Measurements from ENCODE around the gene ZNF385B. TPM values are rescaled to one million over a fixed set of nuclear protein-coding genes. Genes with fewer than 3 reads are reported as not detected.
A peak's percentile ranks its signal among the peaks of the same experiment; 100 is the strongest.

ZNF385B gene
- total and polyA plus RNA-seq, 4 donors, result 3.0 to 7.2 (median 3.9) TPM

- Histone ChIP-seq H3K4me3 (ENCODE audit: low read depth in 1 of 3, low read length in 3 of 3) (no peak overlapping the region), H3K4me1 (ENCODE audit: control insufficient read depth in 4 of 4, insufficient read depth in 4 of 4, low read length in 3 of 4) (peaks cover 0 to under 1% (median 0%) of the 10 kb centered on the region in 4 donors), H3K27me3 (ENCODE audit: control insufficient read depth in 4 of 4, insufficient read depth in 4 of 4, low read length in 3 of 4) (no peaks in the 10 kb centered on the region), H3K9me3 (ENCODE audit: control insufficient read depth in 4 of 4, low read length in 3 of 4) (no peaks in the 10 kb centered on the region), H3K27ac (ENCODE audit: low read depth in 1 of 2, low read length in 2 of 2) (peak overlapping the region in 1 of 2 donors; percentile 45), H3K36me3 (ENCODE audit: control insufficient read depth in 4 of 4, insufficient read depth in 3 of 4, low read depth in 1 of 4, low read length in 3 of 4) (no peaks in the 10 kb centered on the region), H3K9ac (ENCODE audit: low read depth in 1 of 2, low read length in 2 of 2) (peak overlapping the region; percentile 23 to 50)
- WGBS, result 53% methylated on average over 4 of the region's 4 CpGs
- DNase-seq (ENCODE audit: low spot score), result no peak
- TF ChIP-seq RXRA (IDR thresholded peaks at IDR 0.05) (peak; percentile 6 to 15), RAD21 (IDR thresholded peaks at IDR 0.05) (peak in 1 of 2 donors; percentile 4), HNF4A (conservative IDR thresholded peaks at IDR 0.05) (peak; percentile 32 to 46), JUND (IDR thresholded peaks at IDR 0.05) (peak in 1 of 2 donors; percentile 30), SP1 (IDR thresholded peaks at IDR 0.05) (peak; percentile 40), EGR1 (IDR thresholded peaks at IDR 0.05; ENCODE audit: low read depth in 2 of 2) (no peak), ZBTB33 (IDR thresholded peaks at IDR 0.05) (no peak), ATF3 (IDR thresholded peaks at IDR 0.05) (peak; percentile 12), REST (IDR thresholded peaks at IDR 0.05) (no peak), YY1 (IDR thresholded peaks at IDR 0.05) (peak; percentile 58)
Observed at GRCh38 chr2:179837408-179837807, 24.0 kb downstream of the ZNF385B start.

- Histone ChIP-seq H3K4me1 (ENCODE audit: control insufficient read depth in 4 of 4, insufficient read depth in 4 of 4, low read length in 3 of 4) (no peaks in the 10 kb centered on the region), H3K9ac (ENCODE audit: low read depth in 1 of 2, low read length in 2 of 2) (no peak overlapping the region), H3K4me3 (ENCODE audit: low read depth in 1 of 3, low read length in 3 of 3) (no peak overlapping the region), H3K9me3 (ENCODE audit: control insufficient read depth in 4 of 4, low read length in 3 of 4) (no peaks in the 10 kb centered on the region), H3K27ac (ENCODE audit: low read depth in 1 of 2, low read length in 2 of 2) (no peak overlapping the region), H3K27me3 (ENCODE audit: control insufficient read depth in 4 of 4, insufficient read depth in 4 of 4, low read length in 3 of 4) (no peaks in the 10 kb centered on the region), H3K36me3 (ENCODE audit: control insufficient read depth in 4 of 4, insufficient read depth in 3 of 4, low read depth in 1 of 4, low read length in 3 of 4) (no peaks in the 10 kb centered on the region)
- WGBS, result 95% methylated on average over 3 of the region's 3 CpGs
- no peak for TF ChIP-seq HNF4G (IDR thresholded peaks at IDR 0.05)
- DNase-seq (ENCODE audit: low spot score), result no peak
Observed at GRCh38 chr2:179830043-179830787, 31.2 kb downstream of the ZNF385B start.

- Histone ChIP-seq H3K27me3 (ENCODE audit: control insufficient read depth in 4 of 4, insufficient read depth in 4 of 4, low read length in 3 of 4) (no peaks in the 10 kb centered on the region), H3K4me1 (ENCODE audit: control insufficient read depth in 4 of 4, insufficient read depth in 4 of 4, low read length in 3 of 4) (no peaks in the 10 kb centered on the region), H3K9ac (ENCODE audit: low read depth in 1 of 2, low read length in 2 of 2) (no peak overlapping the region), H3K4me3 (ENCODE audit: low read depth in 1 of 3, low read length in 3 of 3) (no peak overlapping the region), H3K36me3 (ENCODE audit: control insufficient read depth in 4 of 4, insufficient read depth in 3 of 4, low read depth in 1 of 4, low read length in 3 of 4) (no peaks in the 10 kb centered on the region), H3K27ac (ENCODE audit: low read depth in 1 of 2, low read length in 2 of 2) (no peak overlapping the region), H3K9me3 (ENCODE audit: control insufficient read depth in 4 of 4, low read length in 3 of 4) (no peaks in the 10 kb centered on the region)
- no peak for DNase-seq (ENCODE audit: low spot score)
- 93% methylated on average over 2 of the region's 2 CpGs for WGBS
- TF ChIP-seq FOXA2 (IDR thresholded peaks at IDR 0.05) (no peak), REST (IDR thresholded peaks at IDR 0.05) (no peak), CTCF (IDR thresholded peaks at IDR 0.05; ENCODE audit: low read depth, low read length, missing input control) (no peak), HNF4A (conservative IDR thresholded peaks at IDR 0.05) (no peak), TAF1 (conservative IDR thresholded peaks at IDR 0.05) (no peak)
Observed at GRCh38 chr2:179826297-179826696, 35.1 kb downstream of the ZNF385B start.
